ENCODE data around the gene SORCS2.
"Not testable (repeated sequence)": the region's sequence is repeated elsewhere in the genome, so short reads cannot be mapped to it uniquely, and the experiment has no call there.

Gene SORCS2

DNA sequence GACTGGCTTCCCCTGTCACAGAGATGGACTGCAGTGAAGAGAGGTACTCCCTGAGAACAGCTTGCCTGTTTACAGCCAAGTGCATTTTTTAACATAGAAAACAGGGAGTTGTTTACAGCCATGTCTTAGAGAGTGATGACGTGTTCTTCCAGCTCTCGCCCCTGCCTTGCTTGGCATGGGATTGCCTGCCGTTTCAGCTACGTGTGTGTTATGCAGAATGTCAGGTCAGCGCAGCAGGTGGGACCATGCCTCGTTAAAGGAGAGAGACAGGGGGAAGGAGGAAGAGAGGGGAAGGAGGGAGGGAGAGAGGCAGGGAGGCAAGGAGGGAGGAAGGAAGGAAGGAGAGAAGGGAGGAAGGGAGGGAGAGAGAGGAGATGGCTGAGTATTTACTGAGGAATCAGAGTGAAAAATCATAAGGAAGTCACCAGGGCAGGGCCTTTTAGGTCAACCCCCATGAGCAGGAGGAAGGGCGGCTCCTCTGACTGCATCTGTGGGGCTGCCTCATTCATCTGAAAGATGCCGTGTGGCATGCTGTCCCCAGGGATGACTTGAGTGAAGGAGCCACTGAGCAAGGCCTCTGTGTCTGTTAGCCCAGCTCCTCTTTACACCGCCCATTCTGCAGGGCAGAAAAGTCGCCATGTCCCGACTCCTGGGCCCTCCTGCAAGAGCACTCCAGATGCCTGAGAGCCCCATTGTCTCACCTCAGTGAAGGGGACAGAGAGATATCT lies 382.1 kb downstream of the SORCS2 start:
- peaks cover 9% of the 10 kb centered on the region for H3K27me3 Mint-ChIP-seq
- H3K9me3 Mint-ChIP-seq = peaks cover 50% of the 10 kb centered on the region
- H3K4me3 Mint-ChIP-seq = no peak overlapping the region
- H3K36me3 Mint-ChIP-seq (ENCODE audit: low read depth) = no peaks in the 10 kb centered on the region
- H3K27ac Mint-ChIP-seq = no peak overlapping the region
- H3K4me1 Mint-ChIP-seq (ENCODE audit: low read depth) = no peaks in the 10 kb centered on the region
- intact Hi-C loops (cut with micrococcal nuclease) = no loop called here

DNA sequence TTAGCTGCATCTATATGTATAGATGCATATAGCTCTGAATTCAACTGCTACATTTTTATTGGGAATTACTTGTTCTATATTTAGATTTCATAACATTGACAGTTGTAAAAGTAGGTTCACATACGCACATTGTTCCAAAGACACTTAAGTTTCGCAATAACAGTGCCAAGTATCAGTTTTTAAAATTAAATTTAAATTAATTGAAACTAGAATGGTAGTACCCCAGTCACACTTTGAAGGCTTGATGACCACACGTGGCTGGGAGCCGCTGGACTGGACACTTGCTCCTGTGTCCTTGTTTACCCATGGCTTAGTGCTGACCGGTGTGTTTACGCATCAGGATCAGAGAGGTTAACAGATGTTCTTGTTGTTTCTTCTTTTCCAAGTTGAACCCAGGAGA lies 383.1 kb downstream of the SORCS2 start:
- no peak overlapping the region for H3K27ac Mint-ChIP-seq
- peaks cover 60% of the 10 kb centered on the region for H3K9me3 Mint-ChIP-seq
- H3K4me1 Mint-ChIP-seq (ENCODE audit: low read depth) = no peaks in the 10 kb centered on the region
- no peaks in the 10 kb centered on the region for H3K36me3 Mint-ChIP-seq (ENCODE audit: low read depth)
- intact Hi-C loops (cut with micrococcal nuclease) = no loop called here
- no peak overlapping the region for H3K4me3 Mint-ChIP-seq
- peaks cover 9% of the 10 kb centered on the region for H3K27me3 Mint-ChIP-seq

DNA sequence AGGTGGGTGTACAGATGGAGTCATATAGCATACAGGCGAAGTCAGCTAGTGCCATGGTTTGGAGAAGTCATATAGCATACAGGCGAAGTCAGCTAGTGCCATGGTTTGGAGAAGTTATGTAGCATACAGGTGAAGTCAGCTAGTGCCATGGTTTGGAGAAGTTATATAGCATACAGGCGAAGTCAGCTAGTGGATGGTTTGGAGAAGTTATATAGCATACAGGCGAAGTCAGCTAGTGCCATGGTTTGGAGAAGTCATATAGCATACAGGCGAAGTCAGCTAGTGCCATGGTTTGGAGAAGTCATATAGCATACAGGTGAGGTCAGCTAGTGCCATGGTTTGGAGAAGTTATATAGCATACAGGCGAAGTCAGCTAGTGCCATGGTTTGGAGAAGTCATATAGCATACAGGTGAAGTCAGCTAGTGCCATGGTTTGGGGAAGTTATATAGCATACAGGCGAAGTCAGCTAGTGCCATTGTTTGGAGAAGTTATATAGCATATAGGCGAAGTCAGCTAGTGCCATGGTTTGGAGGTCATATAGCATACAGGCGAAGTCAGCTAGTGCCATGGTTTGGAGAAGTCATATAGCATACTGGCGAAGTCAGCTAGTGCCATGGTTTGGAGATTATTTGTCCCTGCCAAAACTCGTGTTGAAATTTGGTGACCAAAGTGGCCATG lies 385.2 kb downstream of the SORCS2 start:
- H3K27me3 Mint-ChIP-seq; H3K4me3 Mint-ChIP-seq; H3K4me1 Mint-ChIP-seq (ENCODE audit: low read depth); intact Hi-C loops (cut with micrococcal nuclease); H3K27ac Mint-ChIP-seq; H3K36me3 Mint-ChIP-seq (ENCODE audit: low read depth): not testable (repeated sequence)
- H3K9me3 Mint-ChIP-seq = peaks cover 63% of the 10 kb centered on the region

DNA sequence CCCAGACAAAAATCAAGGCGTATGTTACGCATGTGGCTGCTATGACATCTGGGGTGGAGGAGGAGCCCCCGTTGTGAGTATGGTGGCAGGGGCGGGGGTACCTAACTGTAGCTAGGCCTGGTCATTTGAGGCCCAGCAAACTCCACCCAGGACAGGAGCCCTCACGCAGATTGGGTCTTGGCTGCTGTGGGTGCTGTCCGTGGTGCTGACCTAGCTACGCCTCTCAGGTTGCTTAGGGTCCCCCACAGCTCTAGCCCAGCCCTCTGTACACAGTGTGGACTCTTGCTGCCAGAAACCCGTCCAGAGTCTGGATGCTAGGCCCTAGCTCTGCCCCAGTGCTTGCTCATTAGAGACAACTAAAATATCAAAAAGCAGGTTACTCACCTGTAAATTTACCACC lies 389.1 kb downstream of the SORCS2 start:
- peaks cover 42% of the 10 kb centered on the region for H3K9me3 Mint-ChIP-seq
- no peaks in the 10 kb centered on the region for H3K4me1 Mint-ChIP-seq (ENCODE audit: low read depth)
- H3K27me3 Mint-ChIP-seq = peaks cover 5% of the 10 kb centered on the region
- no peaks in the 10 kb centered on the region for H3K36me3 Mint-ChIP-seq (ENCODE audit: low read depth)
- H3K27ac Mint-ChIP-seq = no peak overlapping the region
- intact Hi-C loops (cut with micrococcal nuclease) = no loop called here
- H3K4me3 Mint-ChIP-seq = no peak overlapping the region

DNA sequence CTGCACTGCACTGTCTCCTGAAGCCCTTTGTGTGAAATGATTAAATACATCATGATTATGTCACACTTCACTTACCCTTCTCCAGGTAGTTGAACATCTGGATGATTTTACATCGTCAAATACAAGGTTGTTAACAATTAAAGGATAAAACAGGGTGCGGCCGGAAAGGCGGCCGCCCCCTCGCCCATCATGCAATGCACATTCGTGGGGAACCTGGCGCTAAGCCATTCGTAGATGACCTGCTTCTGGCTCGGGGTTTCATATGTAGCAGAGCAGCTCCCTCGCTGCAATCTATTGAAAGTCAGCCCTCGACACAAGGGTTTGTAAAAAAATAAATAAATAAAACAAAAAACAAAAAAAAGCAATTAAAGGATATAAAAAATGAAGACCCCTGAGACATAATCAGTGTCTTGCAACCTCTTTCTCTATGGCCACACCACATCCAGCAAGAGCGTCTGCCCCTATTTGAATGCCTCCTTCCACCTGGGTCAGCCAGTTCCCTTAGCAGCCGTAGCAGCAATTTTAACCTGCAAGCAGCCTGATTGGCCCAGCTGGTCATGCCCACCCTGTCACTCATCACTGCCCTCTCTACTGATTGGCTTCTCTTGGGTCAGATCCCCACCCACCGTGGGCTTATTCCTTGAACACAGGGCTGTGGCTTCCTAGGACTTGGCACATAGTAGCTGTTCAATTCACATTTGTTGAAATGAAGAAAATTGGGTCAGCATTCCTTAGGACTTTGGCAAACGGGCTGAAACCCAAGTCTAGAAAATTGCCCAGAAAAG lies 390.2 kb downstream of the SORCS2 start:
- Mint-ChIP-seq H3K4me3 (no peak overlapping the region), H3K27me3 (peaks cover 9% of the 10 kb centered on the region), H3K4me1 (ENCODE audit: low read depth) (no peaks in the 10 kb centered on the region), H3K36me3 (ENCODE audit: low read depth) (no peaks in the 10 kb centered on the region), H3K27ac (no peak overlapping the region), H3K9me3 (peaks cover 32% of the 10 kb centered on the region)
- intact Hi-C loops (cut with micrococcal nuclease) = no loop called here

DNA sequence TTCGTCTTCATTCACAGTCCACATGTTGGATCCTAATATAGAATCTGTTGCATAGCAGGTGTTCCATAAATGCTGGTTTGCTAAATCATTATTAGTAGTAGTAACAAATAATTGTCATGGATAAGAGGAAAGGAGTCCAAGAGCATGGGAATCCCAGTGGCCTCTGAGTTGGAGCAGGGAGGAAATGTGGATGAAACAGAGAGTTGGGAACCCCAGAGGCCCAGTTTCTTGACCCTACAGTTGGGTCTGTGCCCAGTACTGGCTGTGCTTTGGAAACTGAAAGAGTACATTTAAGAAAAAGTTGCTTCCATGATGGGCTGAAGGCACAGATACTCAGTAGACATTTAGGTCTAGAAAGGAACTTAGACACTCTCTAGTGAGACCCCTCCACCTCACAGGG lies 391.8 kb downstream of the SORCS2 start:
- H3K9me3 Mint-ChIP-seq = peaks cover 16% of the 10 kb centered on the region
- intact Hi-C loops (cut with micrococcal nuclease) = no loop called here
- no peak overlapping the region for H3K27ac Mint-ChIP-seq
- H3K4me1 Mint-ChIP-seq (ENCODE audit: low read depth) = no peaks in the 10 kb centered on the region
- peaks cover 22% of the 10 kb centered on the region for H3K27me3 Mint-ChIP-seq
- no peaks in the 10 kb centered on the region for H3K36me3 Mint-ChIP-seq (ENCODE audit: low read depth)
- no peak overlapping the region for H3K4me3 Mint-ChIP-seq

DNA sequence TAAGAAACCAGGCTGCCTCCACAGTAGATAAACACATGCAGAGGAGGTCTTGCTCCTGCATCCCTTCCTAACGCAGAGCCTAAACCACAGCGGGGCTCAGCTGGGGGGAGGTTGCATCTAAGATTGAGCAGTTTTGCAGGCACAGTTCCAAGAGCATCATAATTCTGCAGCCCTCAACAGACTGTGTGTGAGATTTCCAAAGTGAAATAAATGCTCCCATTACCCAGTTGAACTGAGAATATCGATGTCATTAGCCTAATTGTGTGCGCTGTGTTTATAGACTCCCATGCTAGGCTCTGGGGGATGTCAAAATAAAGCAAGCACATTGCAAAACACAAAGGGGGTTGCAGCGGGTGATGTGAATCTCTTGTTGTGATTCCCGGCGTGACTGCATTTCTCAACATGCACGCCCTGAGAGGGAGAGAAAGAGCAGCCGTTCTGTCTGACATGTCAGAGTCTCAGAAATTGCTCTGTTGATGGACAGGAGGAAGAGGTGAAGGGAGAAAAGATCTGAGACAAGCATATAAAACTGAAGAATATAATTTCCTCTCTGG lies 392.3 kb downstream of the SORCS2 start:
- Mint-ChIP-seq H3K4me3 (no peak overlapping the region), H3K27me3 (peaks cover 22% of the 10 kb centered on the region), H3K36me3 (ENCODE audit: low read depth) (no peaks in the 10 kb centered on the region), H3K4me1 (ENCODE audit: low read depth) (no peaks in the 10 kb centered on the region), H3K9me3 (peaks cover 10% of the 10 kb centered on the region), H3K27ac (no peak overlapping the region)
- intact Hi-C loops (cut with micrococcal nuclease) = no loop called here

DNA sequence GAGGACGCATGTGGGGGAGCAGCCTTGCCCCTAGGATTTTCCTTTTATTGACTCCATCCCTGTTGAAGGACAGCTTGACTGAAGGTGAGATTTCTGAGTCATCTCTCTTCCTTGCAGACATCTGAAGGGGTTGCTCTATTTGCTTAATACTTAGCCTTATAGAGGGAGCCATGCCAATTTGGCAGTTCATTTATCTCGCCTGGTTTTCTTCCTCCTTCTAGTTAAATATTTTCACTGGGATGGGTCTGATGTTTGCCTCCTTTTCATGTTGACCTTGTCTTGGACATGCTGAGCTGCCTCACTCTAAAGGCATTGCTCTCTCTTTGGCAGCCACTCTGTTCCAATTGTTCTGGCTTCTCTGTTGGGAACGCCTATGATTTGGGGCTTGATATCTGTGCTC lies 393.4 kb downstream of the SORCS2 start:
- peaks cover 25% of the 10 kb centered on the region for H3K27me3 Mint-ChIP-seq
- H3K36me3 Mint-ChIP-seq (ENCODE audit: low read depth) = no peaks in the 10 kb centered on the region
- no peak overlapping the region for H3K4me3 Mint-ChIP-seq
- H3K27ac Mint-ChIP-seq = no peak overlapping the region
- H3K9me3 Mint-ChIP-seq = no peaks in the 10 kb centered on the region
- intact Hi-C loops (cut with micrococcal nuclease) = no loop called here
- no peaks in the 10 kb centered on the region for H3K4me1 Mint-ChIP-seq (ENCODE audit: low read depth)

DNA sequence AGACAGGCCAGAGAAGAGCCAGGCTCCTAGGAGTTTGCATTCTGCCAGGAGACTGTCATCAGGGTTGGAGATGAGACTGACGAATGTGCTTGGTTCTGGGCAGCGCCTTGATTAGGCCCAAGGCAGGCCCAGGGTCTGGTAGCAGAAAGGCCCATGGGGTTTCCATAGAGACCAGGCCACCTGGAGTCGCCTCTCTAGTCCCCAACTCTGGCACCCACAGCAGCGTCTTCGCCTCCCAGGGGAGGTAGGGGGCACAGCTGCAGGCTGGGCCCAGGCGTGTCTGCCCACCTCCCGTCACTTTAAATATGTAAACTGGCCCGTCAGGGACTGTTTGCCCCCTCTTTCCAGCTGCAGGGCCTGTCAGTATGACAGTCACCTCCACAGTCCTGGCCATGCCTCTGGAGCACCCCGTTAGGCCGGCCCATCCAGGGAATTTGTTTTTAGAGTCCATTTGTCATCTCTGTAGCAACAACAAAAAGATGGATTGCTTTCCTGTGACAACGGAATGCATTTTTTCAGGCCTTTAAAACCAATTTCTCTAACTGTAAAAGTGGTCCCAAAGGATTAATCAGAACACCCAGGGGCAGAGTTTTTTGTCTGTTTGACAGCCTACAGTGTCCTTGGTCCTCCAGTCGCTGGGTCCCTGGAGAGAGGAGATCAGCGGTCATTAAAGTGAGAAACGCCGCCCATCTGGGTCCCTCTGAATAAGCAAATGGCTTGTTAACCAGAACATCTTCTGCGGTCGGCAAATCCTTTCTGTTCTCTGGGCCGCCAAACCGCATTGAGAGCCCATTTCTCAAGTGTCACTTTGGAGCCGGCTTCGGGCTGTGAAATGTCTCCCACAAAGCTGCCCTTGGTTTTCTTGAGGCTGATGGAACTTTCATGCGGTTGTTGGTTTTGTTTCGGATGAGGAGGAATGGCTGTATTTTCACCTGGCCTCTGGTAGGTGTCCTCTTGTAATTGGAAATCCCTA lies 395.4 kb downstream of the SORCS2 start:
- H3K36me3 Mint-ChIP-seq (ENCODE audit: low read depth) = no peaks in the 10 kb centered on the region
- intact Hi-C loops (cut with micrococcal nuclease) = no loop called here

DNA sequence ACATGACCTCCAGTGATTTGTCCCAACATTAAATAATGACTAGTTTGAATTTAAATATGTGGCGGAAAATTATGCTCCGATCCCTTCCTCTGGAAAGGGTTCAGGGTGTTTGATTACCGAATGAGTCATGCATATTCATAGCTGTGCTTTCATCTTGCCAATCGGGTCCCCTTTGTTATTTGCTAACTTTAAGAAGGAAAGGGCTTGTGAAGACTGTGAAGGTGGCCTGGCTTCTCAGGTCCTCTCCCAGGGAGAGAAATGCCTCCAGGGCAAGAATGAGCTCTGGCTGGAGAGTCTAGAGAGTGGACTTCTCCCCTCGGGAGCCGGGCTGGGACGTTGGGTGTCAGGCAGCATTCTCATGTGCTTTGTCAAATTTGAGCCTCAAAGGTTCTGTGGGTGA lies 397.9 kb downstream of the SORCS2 start:
- no peak overlapping the region for H3K4me3 Mint-ChIP-seq
- H3K27ac Mint-ChIP-seq = no peak overlapping the region
- no peaks in the 10 kb centered on the region for H3K9me3 Mint-ChIP-seq
- peaks cover 5% of the 10 kb centered on the region for H3K4me1 Mint-ChIP-seq (ENCODE audit: low read depth)
- no peaks in the 10 kb centered on the region for H3K36me3 Mint-ChIP-seq (ENCODE audit: low read depth)
- H3K27me3 Mint-ChIP-seq = peaks cover 31% of the 10 kb centered on the region
- intact Hi-C loops (cut with micrococcal nuclease) = no loop called here

More for the DNA sequence above, 395.4 kb downstream of the SORCS2 start:
- no peak overlapping the region for H3K27ac Mint-ChIP-seq
- no peak overlapping the region for H3K4me3 Mint-ChIP-seq
- no peaks in the 10 kb centered on the region for H3K9me3 Mint-ChIP-seq
- H3K4me1 Mint-ChIP-seq (ENCODE audit: low read depth) = peaks cover 5% of the 10 kb centered on the region
- H3K27me3 Mint-ChIP-seq = peaks cover 28% of the 10 kb centered on the region

DNA sequence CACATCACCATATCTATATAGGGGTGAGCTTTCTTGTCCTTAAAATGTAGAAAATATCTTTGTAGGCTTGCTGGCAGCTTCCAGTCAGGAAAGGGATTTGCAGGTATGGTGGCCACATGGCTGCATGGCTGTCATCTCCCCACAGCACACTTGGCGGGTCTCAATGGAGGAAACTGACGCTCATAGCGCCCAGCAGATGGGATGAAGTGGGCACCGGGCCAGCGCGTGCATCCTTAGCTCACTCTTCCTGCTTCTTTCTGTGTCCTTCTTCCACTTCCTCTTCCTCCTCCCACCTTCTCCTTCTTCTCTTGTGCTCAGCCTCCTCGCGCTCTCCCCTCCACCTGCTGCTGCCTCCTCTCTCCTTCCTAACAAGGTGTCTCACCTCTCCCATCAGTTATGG lies 398.6 kb downstream of the SORCS2 start:
- H3K9me3 Mint-ChIP-seq = no peaks in the 10 kb centered on the region
- H3K36me3 Mint-ChIP-seq (ENCODE audit: low read depth) = no peaks in the 10 kb centered on the region
- H3K4me3 Mint-ChIP-seq = no peak overlapping the region
- H3K4me1 Mint-ChIP-seq (ENCODE audit: low read depth) = peaks cover 5% of the 10 kb centered on the region
- intact Hi-C loops (cut with micrococcal nuclease) = no loop called here
- no peak overlapping the region for H3K27ac Mint-ChIP-seq
- H3K27me3 Mint-ChIP-seq = peaks cover 34% of the 10 kb centered on the region

DNA sequence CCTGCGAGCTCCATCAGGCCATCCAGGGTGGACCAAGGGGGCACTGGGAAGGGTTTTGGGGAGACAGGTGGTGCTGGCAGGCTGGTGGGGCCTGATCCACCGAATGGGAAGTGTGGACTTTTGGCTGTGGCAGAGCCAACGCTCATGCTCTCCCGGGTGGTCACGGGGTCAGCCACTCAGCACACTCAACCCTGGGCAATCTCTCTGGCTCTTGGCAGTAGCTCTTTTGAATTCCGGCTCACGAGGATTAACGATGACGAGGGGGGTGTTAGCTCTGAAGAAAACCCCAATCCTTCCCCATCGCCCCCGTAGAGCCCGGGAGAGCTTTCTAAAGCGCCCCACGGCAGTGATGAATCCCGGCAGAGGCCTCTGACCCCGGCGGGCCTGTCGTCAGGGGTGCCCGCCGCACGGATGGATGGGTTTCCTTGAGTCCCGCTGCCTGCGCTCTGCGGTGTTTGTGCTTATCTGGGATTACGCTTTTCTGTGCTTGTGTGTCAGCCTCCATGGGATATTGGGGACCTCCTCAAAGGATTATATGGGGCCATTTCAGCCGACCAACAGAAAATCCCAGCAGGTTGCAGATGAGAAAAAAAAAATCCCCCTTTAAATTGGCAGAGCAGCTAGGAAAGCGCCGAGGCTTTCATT lies 399.2 kb downstream of the SORCS2 start:
- no peaks in the 10 kb centered on the region for H3K9me3 Mint-ChIP-seq
- no peaks in the 10 kb centered on the region for H3K36me3 Mint-ChIP-seq (ENCODE audit: low read depth)
- H3K4me1 Mint-ChIP-seq (ENCODE audit: low read depth) = peaks cover 7% of the 10 kb centered on the region
- no peak overlapping the region for H3K27ac Mint-ChIP-seq
- peaks cover 32% of the 10 kb centered on the region for H3K27me3 Mint-ChIP-seq
- H3K4me3 Mint-ChIP-seq = no peak overlapping the region
- intact Hi-C loops (cut with micrococcal nuclease) = no loop called here

Data from dendritic cell treated with granulocyte-macrophage colony-stimulating factor and Interleukin-4, amounts not matched to agents 40 ng/mL and 50 ng/mL, for 4 days (primary cell).